ENCODE data around the gene LUC7L.

The LUC7L gene

DNA sequence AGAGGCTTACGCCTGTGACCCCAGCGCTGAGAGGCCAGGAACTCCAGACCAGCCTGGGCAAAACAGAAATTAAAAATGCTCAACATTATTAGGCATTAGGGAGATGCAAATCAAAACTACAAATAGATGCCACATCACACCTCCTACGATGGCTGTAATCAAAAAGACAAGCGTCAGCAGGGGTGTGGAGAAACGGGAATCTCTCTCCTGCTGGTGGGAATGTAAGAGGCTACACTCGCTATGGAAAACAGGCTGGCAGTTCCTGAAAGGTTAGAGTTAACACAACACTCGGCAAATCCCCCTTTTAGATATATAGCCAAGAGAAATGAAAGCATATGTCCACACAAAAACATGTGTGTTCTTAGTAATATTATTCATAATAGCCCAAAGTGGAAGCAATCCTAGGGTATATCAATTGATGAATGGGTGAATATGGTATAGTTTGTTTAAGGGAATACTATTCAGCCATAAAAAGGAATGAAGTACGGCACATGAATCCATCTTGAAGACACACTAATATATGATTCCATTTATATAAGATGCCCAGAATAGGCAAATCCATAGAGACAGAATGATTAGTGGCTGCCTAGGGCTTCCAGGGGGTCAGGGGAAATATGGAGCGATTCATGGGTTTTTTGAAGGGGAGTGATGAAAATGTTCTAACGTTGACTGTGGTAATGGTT is 88.9 kb downstream of the LUC7L start:
- no peak for DNase-seq (ENCODE audit: low read depth)

All from non-pigmented ciliary epithelial cell (primary cell).